Esophagus muscularis mucosa (tissue), 4 donors: ENCODE results near the gene SREBF2. TPM values are rescaled to one million over a fixed set of nuclear protein-coding genes. Genes with fewer than 3 reads are reported as not detected.

ENCODE experiments used
- DNase-seq: peaks from one replicate; pipeline ENCODE4 v3.0.0-alpha.2; 2017; ENCODE audit errors: extremely low spot score
- H3K27ac ChIP-seq, 4 donors: fragments of 200-600 bp; sonication (generic); replicated peaks in 1 of 4; 1 replicate in 3 of 4; 2 replicates in 1 of 4; pipeline ENCODE4 v1.5.1; 2016 to 2019; ENCODE audit warnings: mild to moderate bottlenecking in 1 of 4
- H3K27me3 ChIP-seq, 4 donors: fragments of 200-600 bp; sonication (generic); one replicate each; pipeline versions ENCODE4 v1.5.1 to v1.6.0; 2016 to 2019
- H3K36me3 ChIP-seq, 4 donors: fragments of 200-600 bp; sonication (generic); one replicate each; pipeline ENCODE4 v1.5.1; 2016 to 2019
- H3K4me1 ChIP-seq, 4 donors: fragments of 200-600 bp; sonication (generic); one replicate each; pipeline ENCODE4 v1.5.1; 2016 to 2019
- H3K4me3 ChIP-seq, 4 donors: fragments of 200-600 bp; sonication (generic); 1 replicate in 2 of 4; 2 replicates in 2 of 4; pipeline ENCODE4 v1.5.1; 2016 to 2019; ENCODE audit warnings: mild to moderate bottlenecking in 4 of 4, moderate library complexity in 1 of 4
- H3K9me3 ChIP-seq, 4 donors: fragments of 200-600 bp; sonication (generic); 1 replicate in 3 of 4; 2 replicates in 1 of 4; pipeline ENCODE4 v1.5.1; 2016 to 2019
- CTCF ChIP-seq, 3 experiments: fragments of 200-600 bp in 2 of 3; fragments of 450-650 bp in 1 of 3; sonication (generic) in 2 of 3; IDR thresholded peaks; one replicate each; pipeline ENCODE4 v1.5.1; 2017 to 2019; ENCODE audit warnings: antibody characterized with exemption in 3 of 3, mild to moderate bottlenecking in 2 of 3, moderate library complexity in 1 of 3
- EP300 ChIP-seq: sonication (generic); formaldehyde crosslinking; IDR thresholded peaks from one replicate; pipeline ENCODE4 v1.6.1; 2017; ENCODE audit warnings: antibody characterized with exemption
- POLR2A ChIP-seq: fragments of 450-650 bp; IDR thresholded peaks from one replicate; pipeline ENCODE4 v1.6.1; 2017; ENCODE audit warnings: antibody characterized with exemption, moderate library complexity, mild to moderate bottlenecking, low read depth
- POLR2AphosphoS5 ChIP-seq, 2 donors: sonication (generic); formaldehyde crosslinking; IDR thresholded peaks; one replicate each; pipeline ENCODE4 v1.6.1; 2017; ENCODE audit warnings: antibody characterized with exemption in 2 of 2
- WGBS: methylation state at CpG from one replicate; pipeline ENCODE4 v1.1.5; 2018; 5-methylcytosine and 5-hydroxymethylcytosine counted together
- intact Hi-C: fragments of 100-400 bp; cut with DNase I; formaldehyde crosslinking; loops from one replicate; pipeline ENCODE4 v1.15.1; 2023
- total RNA-seq, 4 donors: library from RNA; depleted of rRNA; stranded (reverse); fragments of >200 nt; gene quantifications; one replicate each; pipeline versions ENCODE4 v1.1.0 to v1.2.1, GENCODE V29; 2016

The SREBF2 gene
- total RNA-seq, 4 donors from 2014 or later, result 56.4 to 97.7 (median 57.2) TPM

GRCh38 chr22:41799486-41800347 lies 33.2 kb upstream of the SREBF2 start:
- TF ChIP-seq EP300 (no peak), POLR2A (no peak), POLR2AphosphoS5 (IDR thresholded peaks at IDR 0.05) (no peak), CTCF (IDR thresholded peaks at IDR 0.05) (no peak)
- H3K4me1 ChIP-seq, result peaks cover 19 to 29% (median 23%) of the 10 kb centered on the region in 4 donors

DNA sequence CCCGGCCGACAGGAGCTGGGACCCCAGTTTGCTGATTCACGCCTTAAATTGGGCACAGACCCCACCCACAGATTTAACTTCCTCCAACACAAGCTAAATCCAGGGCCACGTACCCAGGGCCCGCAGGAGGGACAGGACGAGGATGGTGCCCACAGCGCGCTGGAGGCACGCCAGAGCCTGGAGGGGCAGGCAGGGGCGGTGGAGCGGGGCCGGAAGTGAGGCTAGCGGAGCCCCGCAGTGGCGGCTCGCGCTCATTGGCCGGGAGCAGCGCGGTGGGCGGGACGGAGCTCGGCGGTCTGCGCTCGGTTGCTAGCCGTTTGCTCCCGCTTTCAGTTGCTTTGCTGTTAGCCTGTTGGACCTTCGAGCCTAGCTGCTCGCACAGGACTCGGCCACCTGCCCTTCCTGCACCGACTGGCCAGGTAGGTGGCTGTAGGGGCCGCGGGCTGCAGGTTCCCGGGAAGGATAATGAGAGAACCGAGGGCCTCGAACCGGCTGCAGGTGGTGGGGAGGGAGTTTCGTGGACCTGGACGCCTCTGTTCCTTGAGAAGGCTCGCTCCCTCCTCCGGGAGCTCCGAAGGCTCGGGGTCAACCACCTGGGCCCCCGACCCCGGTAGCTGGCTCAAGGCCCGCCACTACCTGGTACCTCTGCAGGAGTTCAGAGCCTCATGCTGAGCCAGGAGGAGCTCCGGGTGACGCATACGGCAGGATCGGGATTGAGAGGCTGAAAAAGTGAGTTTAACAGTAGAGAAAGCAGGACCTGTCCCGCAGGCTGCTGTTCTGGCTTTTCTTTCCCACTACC lies 32.4 kb upstream of the SREBF2 start, which contains the start of gene CCDC134:
TSS of gene CCDC134 (plus strand) at position 332 of the 799 bp plus-strand sequence. CDS start 8,212 bp downstream, outside the sequence.
- TF ChIP-seq CTCF (IDR thresholded peaks at IDR 0.05) (no peak), POLR2A (peak; percentile 1), POLR2AphosphoS5 (IDR thresholded peaks at IDR 0.05) (peak; percentile 92), EP300 (no peak)
- 0% methylated on average over 37 of the region's 52 CpGs for WGBS
- Histone ChIP-seq H3K27ac (peak within 1 kb of the TSS; percentile 85 to 93 (median 90)), H3K4me3 (peak within 1 kb of the TSS; percentile 79 to 97 (median 86)), H3K27me3 (no peaks in the 10 kb centered on the region), H3K9me3 (no peaks in the 10 kb centered on the region), H3K4me1 (peaks cover 19 to 29% (median 23%) of the 10 kb centered on the region in 4 donors), H3K36me3 (no peaks in the 10 kb centered on the region)
- intact Hi-C loops, result no loop called here
- peak; percentile 95 for DNase-seq

More at GRCh38 chr22:41799486-41800347, 33.2 kb upstream of the SREBF2 start:
- no peak for DNase-seq
- Histone ChIP-seq H3K9me3 (no peaks in the 10 kb centered on the region), H3K27ac (peak overlapping the region; percentile 85 to 93 (median 90)), H3K27me3 (no peaks in the 10 kb centered on the region), H3K4me3 (peak overlapping the region; percentile 79 to 97 (median 86)), H3K36me3 (no peaks in the 10 kb centered on the region)
- 25% methylated on average over 18 of the region's 38 CpGs for WGBS
- intact Hi-C loops, result no loop called here

GRCh38 chr22:41801147-41801819 lies 31.6 kb upstream of the SREBF2 start:
- Histone ChIP-seq H3K4me3 (peak overlapping the region; percentile 79 to 97 (median 86)), H3K27me3 (no peaks in the 10 kb centered on the region), H3K4me1 (peaks cover 19 to 29% (median 23%) of the 10 kb centered on the region in 4 donors), H3K36me3 (no peaks in the 10 kb centered on the region), H3K27ac (peak overlapping the region; percentile 85 to 93 (median 90)), H3K9me3 (no peaks in the 10 kb centered on the region)
- intact Hi-C loops, result no loop called here
- no peak for TF ChIP-seq POLR2AphosphoS5 (IDR thresholded peaks at IDR 0.05)
- TF ChIP-seq EP300, result no peak
- no peak for TF ChIP-seq CTCF (IDR thresholded peaks at IDR 0.05)
- no peak for TF ChIP-seq POLR2A
- no peak for DNase-seq
- WGBS, result 43% methylated on average over 4 of the region's 4 CpGs

- peaks cover 19 to 29% (median 23%) of the 10 kb centered on the region in 4 donors for H3K4me1 ChIP-seq
- no peak overlapping the region for H3K27ac ChIP-seq
- no peaks in the 10 kb centered on the region for H3K9me3 ChIP-seq
- no peaks in the 10 kb centered on the region for H3K36me3 ChIP-seq
- no peak for TF ChIP-seq CTCF (IDR thresholded peaks at IDR 0.05)
- TF ChIP-seq POLR2AphosphoS5 (IDR thresholded peaks at IDR 0.05), result no peak
- no peak for TF ChIP-seq POLR2A
- TF ChIP-seq EP300, result no peak
- H3K4me3 ChIP-seq, result no peak overlapping the region
- WGBS, result 79% methylated on average over 2 of the region's 2 CpGs
- DNase-seq, result no peak
- intact Hi-C loops, result no loop called here
- H3K27me3 ChIP-seq, result no peaks in the 10 kb centered on the region
Observed at GRCh38 chr22:41801886-41802285, 31.0 kb upstream of the SREBF2 start.
